ENCODE results near the gene L3MBTL1. TPM values are rescaled to one million over a fixed set of nuclear protein-coding genes. Genes with fewer than 3 reads are reported as not detected.

L3MBTL1 gene
- 18.8 TPM for polyA plus RNA-seq
- long read RNA-seq, donor 1: 0 reads
- long read RNA-seq, donor 2, partial matches to known transcripts: 6 of 6 reads
- long read RNA-seq, donor 2, other reads (novel, unspliced or antisense): 0 of 6 reads
- long read RNA-seq, donor 3: 0 reads
- long read RNA-seq, donor 4: 0 reads
- long read RNA-seq, donor 5: 0 reads
- long read RNA-seq, donor 6: 0 reads
- long read RNA-seq, donor 7, partial matches to known transcripts: 0 of 1 reads
- long read RNA-seq, donor 7, other reads (novel, unspliced or antisense): 0 of 1 reads
- long read RNA-seq, donor 8, partial matches to known transcripts: 0 of 1 reads
- long read RNA-seq, donor 8, other reads (novel, unspliced or antisense): 0 of 1 reads
- long read RNA-seq, donor 9: 0 reads
- long read RNA-seq, donor 10, partial matches to known transcripts: 0 of 1 reads
- long read RNA-seq, donor 10, other reads (novel, unspliced or antisense): 0 of 1 reads
- long read RNA-seq, donor 11: 0 reads

GRCh38 chr20:43507150-43508080 is at the start of gene L3MBTL1:
TSS of gene L3MBTL1 (plus strand) at chr20:43507697. CDS start at chr20:43513504, 5,807 bp downstream.
- peaks cover 46% of the 10 kb centered on the region for H3K27me3 ChIP-seq (ENCODE audit: control insufficient read depth, insufficient read depth, low read length)
- WGBS (ENCODE audit: insufficient coverage, low lambda C conversion rate): 0% methylated on average over 1 of the region's 95 CpGs

GRCh38 chr20:43458422-43458924 is 49.0 kb upstream of the L3MBTL1 start:
- H3K4me3 ChIP-seq (ENCODE audit: low read length): peak overlapping the region; percentile 96
- no CpG with 5 or more reads among the region's 41 CpGs for WGBS (ENCODE audit: insufficient coverage, low lambda C conversion rate)
- peak overlapping the region; percentile 99 for H3K27ac ChIP-seq (ENCODE audit: low read length)
- H3K4me1 ChIP-seq (ENCODE audit: control insufficient read depth, insufficient read depth, low read length): peaks cover 6% of the 10 kb centered on the region
- H3K27me3 ChIP-seq (ENCODE audit: control insufficient read depth, insufficient read depth, low read length): no peaks in the 10 kb centered on the region
- H3K36me3 ChIP-seq (ENCODE audit: control insufficient read depth, insufficient read depth, low read length): peaks cover 39% of the 10 kb centered on the region
- no peak for DNase-seq
- no peaks in the 10 kb centered on the region for H3K9me3 ChIP-seq (ENCODE audit: control insufficient read depth, low read depth, low read length)

More at GRCh38 chr20:43507150-43508080, at the start of gene L3MBTL1:
- Histone ChIP-seq H3K4me3 (ENCODE audit: low read length) (peak within 1 kb of the TSS; percentile 17), H3K9me3 (ENCODE audit: control insufficient read depth, low read depth, low read length) (peaks cover 2% of the 10 kb centered on the region), H3K36me3 (ENCODE audit: control insufficient read depth, insufficient read depth, low read length) (no peaks in the 10 kb centered on the region), H3K4me1 (ENCODE audit: control insufficient read depth, insufficient read depth, low read length) (no peaks in the 10 kb centered on the region), H3K27ac (ENCODE audit: low read length) (no peak within 1 kb of the TSS)
- DNase-seq: peak; percentile 34 to 68

DNA sequence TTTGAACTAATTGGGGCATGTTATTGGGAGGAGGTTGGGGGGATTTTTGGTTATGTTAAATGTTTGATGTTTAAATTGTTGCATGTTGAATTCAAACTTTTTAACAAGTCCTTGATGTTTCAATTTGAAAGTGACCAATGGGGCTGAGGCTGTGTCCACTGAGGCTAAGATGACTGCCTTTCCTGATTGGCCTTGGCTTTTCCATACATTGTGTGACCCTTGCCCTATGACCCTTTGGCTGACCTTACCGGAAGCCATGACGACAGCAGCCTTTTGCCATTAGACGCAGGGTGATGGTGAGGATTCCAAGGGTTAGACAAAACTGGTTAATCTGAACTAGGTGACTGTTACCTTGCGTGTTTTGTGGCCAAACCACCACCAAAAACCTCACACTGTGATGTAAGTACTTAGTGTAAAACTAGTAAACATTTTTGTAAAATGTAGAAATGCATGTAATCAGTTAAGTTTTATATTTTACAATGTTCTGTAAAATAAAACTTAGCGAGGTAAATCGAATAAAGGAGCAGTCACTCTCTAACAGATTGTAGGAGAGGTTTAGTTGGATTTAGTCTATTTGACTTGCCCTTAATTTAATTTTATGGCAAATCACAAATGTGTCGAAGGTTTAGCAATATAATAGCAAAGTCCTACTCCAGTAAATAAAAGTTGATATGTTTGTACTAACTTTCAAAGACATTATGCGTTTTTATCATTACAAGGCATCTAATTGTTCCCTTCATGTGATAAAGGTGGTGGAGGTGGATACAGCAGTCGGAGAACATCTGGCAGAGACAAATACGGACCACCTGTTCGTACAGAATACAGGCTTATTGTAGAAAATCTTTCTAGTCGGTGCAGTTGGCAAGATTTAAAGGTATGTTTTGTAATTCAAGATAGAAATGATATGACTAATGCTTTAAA is 48.2 kb upstream of the L3MBTL1 start:
- peaks cover 46% of the 10 kb centered on the region for H3K36me3 ChIP-seq (ENCODE audit: control insufficient read depth, insufficient read depth, low read length)
- peaks cover 6% of the 10 kb centered on the region for H3K4me1 ChIP-seq (ENCODE audit: control insufficient read depth, insufficient read depth, low read length)
- H3K4me3 ChIP-seq (ENCODE audit: low read length): peak overlapping the region; percentile 96
- whole genome bisulfite sequencing (ENCODE audit: insufficient coverage, low lambda C conversion rate): 67% methylated on average over 1 of the region's 12 CpGs
- H3K27me3 ChIP-seq (ENCODE audit: control insufficient read depth, insufficient read depth, low read length): no peaks in the 10 kb centered on the region
- peak in 1 of 2 donors; percentile 25 for DNase-seq
- H3K9me3 ChIP-seq (ENCODE audit: control insufficient read depth, low read depth, low read length): no peaks in the 10 kb centered on the region
- H3K27ac ChIP-seq (ENCODE audit: low read length): no peak overlapping the region

DNA sequence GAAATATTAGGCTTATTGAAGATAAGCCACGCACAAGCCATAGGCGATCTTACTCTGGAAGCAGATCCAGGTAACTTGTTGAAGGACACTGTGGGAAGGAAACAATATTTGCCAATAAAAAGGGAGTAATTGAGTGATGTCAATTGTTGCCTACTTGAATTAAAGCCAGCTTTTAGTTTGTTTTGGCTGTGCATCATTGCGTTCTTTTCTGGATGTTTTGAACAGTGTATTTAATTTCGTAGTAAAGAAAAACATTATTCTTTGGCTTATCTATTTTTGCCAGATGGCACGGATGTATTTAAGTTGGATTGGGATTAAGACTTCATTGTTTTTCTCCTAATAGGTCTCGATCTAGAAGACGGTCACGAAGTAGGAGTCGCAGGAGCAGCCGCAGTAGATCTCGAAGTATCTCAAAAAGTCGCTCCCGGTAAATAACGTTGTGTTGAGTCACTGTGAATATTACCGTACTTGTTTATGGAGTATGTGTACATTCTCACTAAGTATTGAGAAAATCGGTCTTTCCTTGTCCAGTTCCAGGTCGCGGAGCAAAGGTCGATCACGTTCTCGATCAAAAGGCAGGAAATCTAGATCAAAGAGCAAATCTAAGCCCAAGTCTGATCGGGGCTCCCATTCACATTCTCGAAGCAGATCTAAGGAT is 47.2 kb upstream of the L3MBTL1 start:
- H3K36me3 ChIP-seq (ENCODE audit: control insufficient read depth, insufficient read depth, low read length): peaks cover 56% of the 10 kb centered on the region
- H3K4me3 ChIP-seq (ENCODE audit: low read length): no peak overlapping the region

DNA sequence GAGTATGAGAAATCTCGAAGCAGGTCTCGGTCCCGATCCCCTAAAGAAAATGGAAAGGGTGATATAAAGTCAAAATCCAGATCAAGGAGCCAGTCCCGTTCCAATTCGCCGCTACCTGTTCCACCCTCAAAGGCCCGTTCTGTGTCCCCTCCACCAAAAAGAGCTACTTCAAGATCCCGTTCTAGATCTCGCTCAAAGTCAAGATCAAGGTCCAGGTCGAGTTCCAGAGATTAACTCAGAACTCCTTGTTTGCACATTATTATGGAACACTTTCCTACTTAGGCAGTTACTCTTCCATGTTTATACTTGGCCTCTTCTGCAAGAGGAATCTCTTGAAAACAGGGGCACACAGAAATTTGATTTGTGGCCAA is 46.7 kb upstream of the L3MBTL1 start:
- WGBS (ENCODE audit: insufficient coverage, low lambda C conversion rate): no CpG with 5 or more reads among the region's 10 CpGs
- Histone ChIP-seq H3K27me3 (ENCODE audit: control insufficient read depth, insufficient read depth, low read length) (no peaks in the 10 kb centered on the region), H3K4me3 (ENCODE audit: low read length) (no peak overlapping the region), H3K27ac (ENCODE audit: low read length) (no peak overlapping the region), H3K4me1 (ENCODE audit: control insufficient read depth, insufficient read depth, low read length) (peaks cover 6% of the 10 kb centered on the region), H3K9me3 (ENCODE audit: control insufficient read depth, low read depth, low read length) (no peaks in the 10 kb centered on the region), H3K36me3 (ENCODE audit: control insufficient read depth, insufficient read depth, low read length) (peaks cover 61% of the 10 kb centered on the region)
- DNase-seq: peak in 1 of 2 donors; percentile 26

More for the DNA sequence above, 47.2 kb upstream of the L3MBTL1 start:
- no peak for DNase-seq
- H3K27ac ChIP-seq (ENCODE audit: low read length): no peak overlapping the region
- no peaks in the 10 kb centered on the region for H3K27me3 ChIP-seq (ENCODE audit: control insufficient read depth, insufficient read depth, low read length)
- peaks cover 6% of the 10 kb centered on the region for H3K4me1 ChIP-seq (ENCODE audit: control insufficient read depth, insufficient read depth, low read length)
- 90% methylated on average over 2 of the region's 23 CpGs for WGBS (ENCODE audit: insufficient coverage, low lambda C conversion rate)
- H3K9me3 ChIP-seq (ENCODE audit: control insufficient read depth, low read depth, low read length): no peaks in the 10 kb centered on the region

GRCh38 chr20:43461894-43462659 is 45.4 kb upstream of the L3MBTL1 start:
- H3K36me3 ChIP-seq (ENCODE audit: control insufficient read depth, insufficient read depth, low read length): peaks cover 71% of the 10 kb centered on the region
- no peak overlapping the region for H3K27ac ChIP-seq (ENCODE audit: low read length)
- no peak for DNase-seq
- no peaks in the 10 kb centered on the region for H3K9me3 ChIP-seq (ENCODE audit: control insufficient read depth, low read depth, low read length)
- no peak overlapping the region for H3K4me3 ChIP-seq (ENCODE audit: low read length)
- H3K27me3 ChIP-seq (ENCODE audit: control insufficient read depth, insufficient read depth, low read length): no peaks in the 10 kb centered on the region
- peaks cover 2% of the 10 kb centered on the region for H3K4me1 ChIP-seq (ENCODE audit: control insufficient read depth, insufficient read depth, low read length)
- WGBS (ENCODE audit: insufficient coverage, low lambda C conversion rate): 90% methylated on average over 2 of the region's 3 CpGs

DNA sequence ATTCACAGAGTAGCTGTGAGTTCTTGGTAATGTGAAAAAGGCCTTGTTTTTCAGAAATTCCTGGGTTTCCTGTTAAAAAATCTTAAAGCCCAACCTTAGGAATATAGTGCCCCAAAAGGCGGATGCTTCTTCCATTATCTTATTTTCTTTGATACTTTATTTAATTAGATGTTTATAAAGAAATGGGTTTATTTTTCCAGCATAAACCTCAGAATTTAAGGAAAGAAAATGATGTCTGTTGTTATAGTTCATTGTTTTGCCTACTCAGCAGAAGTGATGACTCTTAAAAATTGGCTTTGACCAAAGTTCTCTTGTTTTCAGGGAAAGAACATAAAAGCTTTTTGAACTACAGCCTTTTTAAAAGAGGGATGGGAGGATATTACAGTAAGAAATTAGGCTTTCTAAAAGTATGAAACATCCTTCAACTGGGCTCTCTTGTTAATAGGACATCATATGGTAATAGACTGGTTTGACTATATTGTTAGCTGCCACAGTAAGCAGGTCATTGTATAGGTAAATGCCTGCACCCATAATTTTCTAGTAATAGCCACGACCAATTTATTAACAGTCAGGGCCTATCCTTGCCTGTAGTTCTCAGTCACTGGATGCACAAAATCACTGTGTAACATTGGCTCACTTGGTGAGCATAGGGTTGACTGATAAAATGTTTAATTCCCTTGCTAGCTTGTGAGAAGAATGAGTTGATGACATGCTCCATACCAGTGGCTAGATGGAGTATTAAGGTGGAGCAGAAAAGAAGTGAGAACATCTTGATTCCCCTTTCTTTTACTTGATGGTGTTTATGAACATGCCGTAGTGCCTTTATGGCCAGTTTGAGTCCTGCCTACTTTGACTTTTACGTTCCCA is 44.6 kb upstream of the L3MBTL1 start:
- peaks cover 73% of the 10 kb centered on the region for H3K36me3 ChIP-seq (ENCODE audit: control insufficient read depth, insufficient read depth, low read length)
- H3K27me3 ChIP-seq (ENCODE audit: control insufficient read depth, insufficient read depth, low read length): no peaks in the 10 kb centered on the region
- H3K27ac ChIP-seq (ENCODE audit: low read length): no peak overlapping the region
- no peak for DNase-seq
- no peak overlapping the region for H3K4me3 ChIP-seq (ENCODE audit: low read length)
- no peaks in the 10 kb centered on the region for H3K9me3 ChIP-seq (ENCODE audit: control insufficient read depth, low read depth, low read length)
- peaks cover 2% of the 10 kb centered on the region for H3K4me1 ChIP-seq (ENCODE audit: control insufficient read depth, insufficient read depth, low read length)
- WGBS (ENCODE audit: insufficient coverage, low lambda C conversion rate): 100% methylated on average over 2 of the region's 4 CpGs

DNA sequence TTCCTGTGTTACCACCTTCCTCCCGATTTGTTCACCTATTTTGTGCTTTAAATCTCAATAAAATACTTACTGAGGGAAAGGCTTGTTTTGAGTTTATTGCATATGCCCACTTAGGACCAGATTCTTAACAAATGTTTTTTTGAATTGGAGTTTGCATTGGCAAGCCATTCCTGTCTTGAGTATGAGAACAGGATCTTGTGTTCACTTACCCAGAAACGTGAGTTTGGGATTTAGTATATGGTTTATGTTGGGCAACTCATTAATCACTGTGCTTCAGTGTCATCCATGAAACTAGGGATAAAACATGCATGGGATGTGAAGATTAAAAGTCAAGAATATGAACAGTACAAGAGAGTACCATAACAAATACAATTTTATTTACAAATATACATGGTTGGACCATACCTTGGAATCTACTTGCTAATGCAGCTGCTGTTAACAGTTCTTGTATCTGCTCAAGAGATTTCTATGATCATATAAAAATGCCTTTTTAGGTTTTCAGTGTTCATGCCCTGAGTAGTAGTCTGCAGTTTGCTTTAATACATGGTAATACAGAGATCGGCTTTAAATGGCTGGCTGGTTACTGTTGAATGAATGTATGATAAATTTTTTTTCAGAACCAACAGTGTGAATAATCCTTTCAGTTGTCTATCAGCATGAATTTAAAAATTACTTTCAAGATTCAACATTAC is 43.8 kb upstream of the L3MBTL1 start:
- Histone ChIP-seq H3K36me3 (ENCODE audit: control insufficient read depth, insufficient read depth, low read length) (peaks cover 76% of the 10 kb centered on the region), H3K9me3 (ENCODE audit: control insufficient read depth, low read depth, low read length) (no peaks in the 10 kb centered on the region), H3K27ac (ENCODE audit: low read length) (no peak overlapping the region), H3K4me3 (ENCODE audit: low read length) (no peak overlapping the region), H3K4me1 (ENCODE audit: control insufficient read depth, insufficient read depth, low read length) (peaks cover 2% of the 10 kb centered on the region), H3K27me3 (ENCODE audit: control insufficient read depth, insufficient read depth, low read length) (no peaks in the 10 kb centered on the region)
- no peak for DNase-seq
- 83% methylated on average over 2 of the region's 3 CpGs for WGBS (ENCODE audit: insufficient coverage, low lambda C conversion rate)

All from large intestine (tissue), 12 donors.